GM18519 (cell line): ENCODE data around the gene CPXM2.

Experiments
- ATAC-seq: cut with Tn5 transposase; IDR thresholded peaks from one replicate; pipeline ENCODE4 v1.9.1; 2021; ENCODE audit warnings: mild to moderate bottlenecking, moderate library complexity; ENCODE audit not compliant: unreplicated experiment, low FRiP score

Gene CPXM2

GRCh38 chr10:123804716-123805115 is 86.9 kb downstream of the CPXM2 start:
- no peak for ATAC-seq

- ATAC-seq = no peak
Observed at GRCh38 chr10:123800821-123801220, 90.8 kb downstream of the CPXM2 start.

GRCh38 chr10:123800289-123800688 is 91.3 kb downstream of the CPXM2 start:
- no peak for ATAC-seq

- no peak for ATAC-seq
Observed at GRCh38 chr10:123798856-123799255, 92.8 kb downstream of the CPXM2 start.

GRCh38 chr10:123797813-123798212 is 93.8 kb downstream of the CPXM2 start:
- ATAC-seq = no peak

DNA sequence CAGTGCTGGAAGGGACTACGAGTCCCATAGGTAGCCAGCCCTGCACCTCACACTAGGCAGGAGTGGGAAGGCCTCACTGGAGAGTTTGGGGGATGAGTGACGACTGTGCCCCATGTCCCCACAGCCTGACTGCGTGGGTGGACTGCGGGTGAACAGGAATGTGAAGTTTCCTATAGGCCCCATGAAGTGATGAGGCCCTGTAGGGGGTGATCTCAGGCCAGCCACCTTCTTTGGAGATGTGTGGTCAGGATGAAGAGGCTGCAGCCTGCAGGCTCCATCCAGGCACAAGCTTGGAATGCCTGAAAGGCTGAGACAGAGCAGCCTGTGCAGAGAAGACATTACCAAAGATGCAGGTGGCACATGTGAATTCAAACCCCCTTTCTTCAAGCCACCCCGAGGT is 94.9 kb downstream of the CPXM2 start:
- ATAC-seq = no peak

- no peak for ATAC-seq
Observed at GRCh38 chr10:123795846-123796590, 95.6 kb downstream of the CPXM2 start.

DNA sequence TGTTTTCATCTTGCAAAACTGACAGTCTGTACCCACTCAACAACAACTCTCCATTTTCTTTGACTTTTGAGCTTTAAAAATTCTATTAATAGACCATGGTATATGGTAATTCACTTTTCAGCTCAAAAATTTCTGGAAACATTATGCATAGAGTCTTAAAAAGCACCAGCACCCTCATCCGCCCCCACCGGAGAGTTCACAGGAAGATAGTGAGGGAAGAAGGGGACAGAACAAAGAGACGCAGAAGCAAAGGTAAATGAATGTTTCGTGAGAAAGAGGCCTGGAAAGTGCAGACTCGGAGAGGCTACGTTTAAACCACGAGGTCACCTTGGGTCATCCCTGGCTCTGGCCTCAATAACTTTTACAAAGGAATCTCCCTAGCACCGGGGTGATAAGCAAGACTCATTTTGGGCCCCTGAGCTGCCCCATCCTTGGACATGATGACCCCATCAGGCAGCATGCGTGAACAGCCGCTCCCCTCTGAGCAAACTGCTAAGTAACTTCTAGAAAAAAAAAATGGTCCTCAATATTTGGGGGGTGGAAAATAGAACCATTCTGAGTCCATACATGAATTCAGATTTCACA is 96.3 kb downstream of the CPXM2 start:
- ATAC-seq = no peak

- no peak for ATAC-seq
Observed at GRCh38 chr10:123792248-123792978, 99.2 kb downstream of the CPXM2 start.

DNA sequence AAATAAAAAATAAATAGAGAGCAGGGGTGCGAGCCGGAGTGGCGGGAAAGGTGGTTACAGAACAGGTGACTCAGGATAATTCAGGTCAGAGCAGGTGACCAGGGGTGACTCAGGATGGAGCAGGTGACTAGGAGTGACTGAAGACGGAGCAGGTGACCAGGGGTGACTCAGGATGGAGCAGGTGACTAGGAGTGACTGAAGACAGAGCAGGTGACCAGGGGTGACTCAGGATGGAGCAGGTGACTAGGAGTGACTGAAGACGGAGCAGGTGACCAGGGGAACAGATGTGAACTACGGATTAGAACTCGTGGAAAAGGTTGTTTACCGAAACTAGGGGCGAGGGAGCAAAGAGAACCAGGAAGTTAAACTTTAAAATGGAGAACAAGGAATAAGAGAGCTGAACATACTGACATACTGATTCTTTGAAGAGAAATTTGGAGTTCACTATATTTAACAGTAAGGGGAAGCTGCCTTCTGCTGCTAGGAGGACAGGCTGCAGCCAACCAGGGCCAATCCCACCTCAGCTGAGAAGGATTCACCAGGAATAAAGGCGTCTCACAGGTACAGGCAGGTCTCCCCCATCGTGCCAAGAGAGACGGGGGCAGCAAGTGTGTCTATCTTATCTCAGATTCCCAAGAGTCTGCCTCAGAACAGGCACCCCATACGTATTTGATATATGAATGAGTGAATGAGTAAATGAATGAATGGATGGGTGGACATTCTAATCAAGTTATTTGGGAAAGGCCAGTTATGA is 101.3 kb downstream of the CPXM2 start:
- no peak for ATAC-seq

DNA sequence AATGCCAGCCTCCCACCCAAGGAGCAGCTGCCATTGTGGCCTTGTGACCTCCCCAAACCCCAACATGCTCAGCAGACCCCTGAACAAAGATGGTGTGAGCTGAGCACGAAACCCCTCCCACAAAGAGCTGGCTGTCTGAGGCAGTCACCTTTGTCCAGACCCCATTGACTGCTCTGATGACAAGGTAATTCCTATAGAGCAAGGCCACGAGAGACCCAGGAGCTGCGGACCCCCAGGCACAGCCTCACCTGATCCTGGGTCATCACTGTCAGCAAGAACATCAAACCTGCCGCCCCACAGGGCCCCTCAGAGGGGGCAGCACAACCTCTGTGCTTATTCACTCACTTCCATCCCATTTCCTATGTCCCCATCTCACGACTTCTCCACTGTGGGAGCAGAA is 102.6 kb downstream of the CPXM2 start:
- ATAC-seq = no peak

GRCh38 chr10:123787566-123787965 is 104.0 kb downstream of the CPXM2 start:
- no peak for ATAC-seq

DNA sequence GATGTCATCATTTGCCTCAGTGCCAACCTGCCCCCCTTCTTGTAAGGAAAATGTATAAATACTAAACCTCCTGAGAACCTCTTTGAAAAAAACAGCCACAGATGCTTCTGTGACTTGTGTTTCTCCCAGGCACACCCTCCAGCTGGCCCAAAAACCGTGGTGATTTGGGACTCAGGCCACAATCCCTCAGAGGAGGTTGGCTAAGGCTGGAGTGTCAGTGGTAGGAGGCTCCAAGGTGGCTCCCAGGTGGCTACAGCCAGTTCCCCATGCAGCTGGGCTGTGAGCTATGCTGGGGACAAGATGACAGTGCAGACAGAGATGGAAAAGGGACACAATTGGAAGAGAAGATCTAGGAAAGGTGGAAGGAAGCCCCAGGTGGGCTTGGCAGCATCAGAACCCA is 104.7 kb downstream of the CPXM2 start:
- no peak for ATAC-seq

- no peak for ATAC-seq
Observed at GRCh38 chr10:123786306-123786705, 105.3 kb downstream of the CPXM2 start.

DNA sequence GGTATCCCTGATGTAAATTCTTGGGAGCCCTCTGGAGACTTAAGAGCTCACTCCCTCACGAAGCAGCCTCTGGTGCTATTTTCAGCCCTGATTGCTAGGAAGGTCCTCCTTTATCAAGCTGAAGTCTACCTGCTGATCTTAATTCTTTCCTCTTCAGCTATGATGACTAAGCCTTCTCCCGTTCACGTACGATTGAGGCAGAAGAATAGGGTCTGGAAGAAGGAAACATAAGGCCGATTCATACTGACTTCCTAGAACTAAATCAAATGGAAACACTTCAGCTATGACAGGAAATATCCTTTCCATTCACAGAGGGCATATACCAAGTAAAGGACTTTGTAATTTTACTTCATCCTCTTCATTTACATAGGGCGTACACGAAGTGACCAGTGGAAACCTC is 107.0 kb downstream of the CPXM2 start:
- no peak for ATAC-seq

DNA sequence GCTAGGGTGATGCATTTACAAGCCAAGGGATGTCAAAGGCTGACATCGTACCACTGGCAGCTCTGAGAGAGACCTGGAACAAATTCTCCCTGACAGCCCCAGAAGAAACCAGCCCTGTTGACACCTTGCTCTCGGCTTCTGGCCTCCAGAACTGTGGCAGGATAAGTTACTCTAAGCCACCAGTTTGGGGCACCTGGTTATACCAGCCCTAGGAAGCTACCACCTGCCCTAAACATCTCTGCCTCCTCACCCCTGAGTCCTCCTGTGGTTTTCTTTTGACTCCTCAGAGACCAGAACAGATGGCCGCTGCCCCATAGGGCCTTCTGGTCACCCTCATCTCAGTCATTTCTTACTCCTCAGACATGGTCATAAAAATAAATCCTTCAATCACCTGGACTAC is 107.4 kb downstream of the CPXM2 start:
- no peak for ATAC-seq

DNA sequence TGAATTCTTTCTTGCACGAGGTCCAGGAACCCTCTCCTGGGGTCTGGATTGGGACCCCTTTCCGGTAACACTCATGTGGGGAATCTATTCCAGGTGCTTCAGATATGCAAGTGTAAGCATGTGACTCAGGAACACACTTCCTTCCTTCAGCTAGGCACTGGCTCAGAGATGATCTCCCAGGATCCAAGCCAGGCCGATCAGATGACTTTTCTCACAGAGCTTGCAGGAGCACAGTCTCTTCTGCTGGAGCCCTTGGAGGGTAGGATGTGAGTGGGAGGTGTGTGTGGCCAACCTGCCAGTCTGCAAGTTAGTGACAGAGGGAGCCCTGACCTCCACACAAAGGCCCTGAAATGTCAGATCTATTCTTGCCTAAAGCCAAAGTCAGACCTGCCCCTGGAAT is 108.3 kb downstream of the CPXM2 start:
- ATAC-seq = no peak

- ATAC-seq = no peak
Observed at GRCh38 chr10:123782549-123782948, 109.1 kb downstream of the CPXM2 start.

GRCh38 chr10:123781956-123782500 is 109.6 kb downstream of the CPXM2 start:
- ATAC-seq = no peak

GRCh38 chr10:123781324-123781900 is 110.2 kb downstream of the CPXM2 start:
- no peak for ATAC-seq
